Measurements from ENCODE around the gene RAPGEF3. TPM values are rescaled to one million over a fixed set of nuclear protein-coding genes. Genes with fewer than 3 reads are reported as not detected.

RAPGEF3 gene
- total RNA-seq, 1 donor from 2014 or later: 8.4 TPM

DNA sequence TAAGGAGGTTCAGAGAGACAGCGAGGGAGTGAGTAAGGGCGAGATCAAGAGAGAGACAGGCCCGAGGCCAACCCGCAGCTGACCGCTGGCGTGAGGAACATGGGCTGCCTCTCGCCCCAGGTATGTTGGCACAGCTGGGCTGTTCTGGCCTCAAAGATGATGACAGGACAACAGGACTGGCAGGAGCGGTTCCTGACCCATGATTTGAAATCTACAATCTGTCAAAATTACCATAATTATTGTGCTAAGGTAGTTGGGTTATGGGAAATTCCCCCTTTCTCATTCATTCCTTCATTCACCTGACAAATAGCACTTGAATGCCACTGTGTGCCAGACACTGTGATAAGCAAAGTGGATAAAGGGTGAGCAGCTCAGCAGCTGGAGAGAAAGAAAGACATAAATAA is 28.3 kb downstream of the RAPGEF3 start:
- no peak overlapping the region for H3K27ac ChIP-seq (ENCODE audit: low read depth, low read length)
- H3K4me1 ChIP-seq (ENCODE audit: control insufficient read depth in 3 of 3, insufficient read depth in 3 of 3, low read length in 3 of 3): peaks cover 30 to 39% (median 38%) of the 10 kb centered on the region in 3 donors
- peak overlapping the region in 2 of 3 donors; percentile 28 to 34 for H3K9ac ChIP-seq (ENCODE audit: low read depth in 1 of 3, low read length in 3 of 3)
- H3K27me3 ChIP-seq (ENCODE audit: control insufficient read depth in 3 of 3, insufficient read depth in 3 of 3, low read length in 3 of 3): no peaks in the 10 kb centered on the region
- H3K4me3 ChIP-seq (ENCODE audit: low read length in 3 of 3): no peak overlapping the region
- no peaks in the 10 kb centered on the region for H3K36me3 ChIP-seq (ENCODE audit: control insufficient read depth in 3 of 3, insufficient read depth in 3 of 3, low read length in 3 of 3)
- H3K9me3 ChIP-seq (ENCODE audit: control insufficient read depth in 3 of 3, low read length in 3 of 3): no peaks in the 10 kb centered on the region

GRCh38 chr12:47729233-47729632 is 29.4 kb downstream of the RAPGEF3 start:
- H3K27ac ChIP-seq (ENCODE audit: low read depth, low read length): no peak overlapping the region
- no peak overlapping the region for H3K4me3 ChIP-seq (ENCODE audit: low read length in 3 of 3)
- H3K36me3 ChIP-seq (ENCODE audit: control insufficient read depth in 3 of 3, insufficient read depth in 3 of 3, low read length in 3 of 3): no peaks in the 10 kb centered on the region
- no peak overlapping the region for H3K9ac ChIP-seq (ENCODE audit: low read depth in 1 of 3, low read length in 3 of 3)
- H3K9me3 ChIP-seq (ENCODE audit: control insufficient read depth in 3 of 3, low read length in 3 of 3): no peaks in the 10 kb centered on the region
- peaks cover 22 to 29% (median 27%) of the 10 kb centered on the region in 3 donors for H3K4me1 ChIP-seq (ENCODE audit: control insufficient read depth in 3 of 3, insufficient read depth in 3 of 3, low read length in 3 of 3)
- no peaks in the 10 kb centered on the region for H3K27me3 ChIP-seq (ENCODE audit: control insufficient read depth in 3 of 3, insufficient read depth in 3 of 3, low read length in 3 of 3)

DNA sequence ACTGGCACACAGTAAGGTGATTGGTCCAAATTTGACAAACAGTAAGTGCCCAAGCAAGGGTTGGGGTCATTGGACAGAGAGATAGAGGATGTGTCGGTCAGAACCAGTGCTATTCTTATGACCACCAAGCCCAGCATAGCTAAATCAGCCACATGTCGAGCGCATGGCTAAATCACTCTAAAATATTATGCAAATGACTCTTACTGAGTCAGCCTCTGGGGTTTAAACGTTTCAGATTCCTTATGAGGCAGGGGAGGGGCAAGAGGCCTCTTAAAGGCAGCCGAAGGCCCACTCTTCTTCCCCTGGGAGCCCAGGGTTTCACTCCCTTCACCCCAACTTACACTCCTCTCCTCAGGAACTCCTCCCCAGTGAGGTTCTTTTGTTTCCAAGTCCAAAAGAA is 32.8 kb downstream of the RAPGEF3 start:
- H3K4me3 ChIP-seq (ENCODE audit: low read length in 3 of 3): no peak overlapping the region
- H3K27me3 ChIP-seq (ENCODE audit: control insufficient read depth in 3 of 3, insufficient read depth in 3 of 3, low read length in 3 of 3): no peaks in the 10 kb centered on the region
- no peak overlapping the region for H3K9ac ChIP-seq (ENCODE audit: low read depth in 1 of 3, low read length in 3 of 3)
- no peaks in the 10 kb centered on the region for H3K36me3 ChIP-seq (ENCODE audit: control insufficient read depth in 3 of 3, insufficient read depth in 3 of 3, low read length in 3 of 3)
- H3K27ac ChIP-seq (ENCODE audit: low read depth, low read length): no peak overlapping the region
- no peaks in the 10 kb centered on the region for H3K9me3 ChIP-seq (ENCODE audit: control insufficient read depth in 3 of 3, low read length in 3 of 3)
- peaks cover 16 to 20% (median 18%) of the 10 kb centered on the region in 3 donors for H3K4me1 ChIP-seq (ENCODE audit: control insufficient read depth in 3 of 3, insufficient read depth in 3 of 3, low read length in 3 of 3)

DNA sequence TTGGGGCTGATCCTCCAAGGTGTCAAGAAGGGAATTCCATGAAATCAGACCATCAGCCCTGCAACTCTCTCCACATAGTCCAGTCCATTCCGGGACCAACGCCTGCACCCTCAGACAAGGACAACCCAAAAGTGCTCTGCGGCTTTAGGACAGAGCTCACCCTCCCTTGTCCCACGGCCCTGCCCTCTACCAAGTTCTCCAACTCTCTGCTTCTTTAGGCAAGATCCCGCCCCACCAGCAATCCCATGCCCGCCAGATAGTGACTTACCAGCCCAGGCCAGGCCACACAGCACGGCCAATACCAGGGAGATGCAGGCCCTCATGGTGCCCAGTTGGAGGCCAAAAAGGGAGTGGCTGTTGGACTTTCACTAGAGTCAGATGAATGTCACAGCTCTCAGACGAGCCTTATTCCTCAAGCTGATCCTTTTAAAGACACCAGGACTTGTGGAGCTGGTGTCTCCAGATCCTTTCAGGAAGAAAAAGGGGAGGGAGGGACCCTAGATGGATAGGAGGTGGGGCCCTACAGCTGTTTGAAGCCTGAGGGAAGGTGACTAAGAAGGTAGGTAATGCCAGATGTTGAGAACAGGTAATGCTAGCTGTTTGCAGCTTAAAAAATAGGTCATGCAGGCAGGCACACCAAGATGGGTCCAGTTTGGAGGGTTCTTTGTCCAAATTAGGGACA is 33.4 kb downstream of the RAPGEF3 start, which contains the start of gene ENDOU:
Gene ENDOU, minus strand, starts transcription at position 400 of the 682 bp plus-strand sequence. Its CDS starts 77 bp downstream, at position 323.
- Histone ChIP-seq H3K27me3 (ENCODE audit: control insufficient read depth in 3 of 3, insufficient read depth in 3 of 3, low read length in 3 of 3) (no peaks in the 10 kb centered on the region), H3K4me3 (ENCODE audit: low read length in 3 of 3) (no peak within 1 kb of the TSS), H3K27ac (ENCODE audit: low read depth, low read length) (no peak within 1 kb of the TSS), H3K9ac (ENCODE audit: low read depth in 1 of 3, low read length in 3 of 3) (no peak within 1 kb of the TSS), H3K4me1 (ENCODE audit: control insufficient read depth in 3 of 3, insufficient read depth in 3 of 3, low read length in 3 of 3) (peaks cover 10 to 16% (median 14%) of the 10 kb centered on the region in 3 donors), H3K36me3 (ENCODE audit: control insufficient read depth in 3 of 3, insufficient read depth in 3 of 3, low read length in 3 of 3) (no peaks in the 10 kb centered on the region), H3K9me3 (ENCODE audit: control insufficient read depth in 3 of 3, low read length in 3 of 3) (no peaks in the 10 kb centered on the region)

- Histone ChIP-seq H3K4me1 (ENCODE audit: control insufficient read depth in 3 of 3, insufficient read depth in 3 of 3, low read length in 3 of 3) (peaks cover 4 to 14% (median 7%) of the 10 kb centered on the region in 3 donors), H3K9ac (ENCODE audit: low read depth in 1 of 3, low read length in 3 of 3) (no peak overlapping the region), H3K4me3 (ENCODE audit: low read length in 3 of 3) (no peak overlapping the region), H3K27me3 (ENCODE audit: control insufficient read depth in 3 of 3, insufficient read depth in 3 of 3, low read length in 3 of 3) (no peaks in the 10 kb centered on the region), H3K36me3 (ENCODE audit: control insufficient read depth in 3 of 3, insufficient read depth in 3 of 3, low read length in 3 of 3) (peaks cover 0 to 4% (median 2%) of the 10 kb centered on the region in 3 donors), H3K9me3 (ENCODE audit: control insufficient read depth in 3 of 3, low read length in 3 of 3) (no peaks in the 10 kb centered on the region), H3K27ac (ENCODE audit: low read depth, low read length) (no peak overlapping the region)
Measured at GRCh38 chr12:47722941-47723631, 35.6 kb downstream of the RAPGEF3 start.

DNA sequence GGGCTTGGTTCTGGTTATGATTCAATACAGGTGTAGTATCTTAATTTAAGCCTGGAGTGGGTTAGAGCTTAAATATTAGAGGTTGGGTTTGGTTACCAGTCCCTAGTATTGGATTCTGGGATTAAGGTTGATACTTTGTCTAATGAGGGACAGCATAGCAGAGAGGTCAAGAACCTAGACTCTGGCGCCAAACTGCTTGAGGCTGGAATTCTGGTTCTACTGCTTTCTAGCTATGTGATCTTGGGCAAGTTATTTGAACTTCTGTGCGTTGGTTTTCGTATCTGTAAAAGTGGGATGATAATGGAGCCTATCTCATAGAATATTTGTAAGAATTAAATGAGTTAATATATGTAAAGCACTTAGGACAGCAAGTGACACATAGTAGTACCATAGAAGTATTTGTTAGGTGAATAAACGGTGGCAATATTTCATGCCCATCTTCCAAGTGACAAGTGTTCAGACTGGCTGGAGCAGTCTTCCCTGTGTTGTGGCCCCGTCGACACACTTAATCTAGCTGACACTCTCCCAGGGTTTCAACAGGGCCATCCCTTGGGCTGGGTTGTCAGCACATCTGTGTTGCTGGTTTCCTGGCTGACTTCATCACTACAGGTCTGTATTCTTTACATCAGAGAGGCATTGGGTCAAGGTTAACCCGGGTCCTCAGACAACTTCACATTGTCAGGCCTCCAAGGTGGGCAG is 36.4 kb downstream of the RAPGEF3 start:
- Histone ChIP-seq H3K9ac (ENCODE audit: low read depth in 1 of 3, low read length in 3 of 3) (no peak overlapping the region), H3K4me3 (ENCODE audit: low read length in 3 of 3) (no peak overlapping the region), H3K27me3 (ENCODE audit: control insufficient read depth in 3 of 3, insufficient read depth in 3 of 3, low read length in 3 of 3) (no peaks in the 10 kb centered on the region), H3K9me3 (ENCODE audit: control insufficient read depth in 3 of 3, low read length in 3 of 3) (no peaks in the 10 kb centered on the region), H3K36me3 (ENCODE audit: control insufficient read depth in 3 of 3, insufficient read depth in 3 of 3, low read length in 3 of 3) (peaks cover 0 to 4% (median 2%) of the 10 kb centered on the region in 3 donors), H3K4me1 (ENCODE audit: control insufficient read depth in 3 of 3, insufficient read depth in 3 of 3, low read length in 3 of 3) (peaks cover 12 to 22% (median 13%) of the 10 kb centered on the region in 3 donors), H3K27ac (ENCODE audit: low read depth, low read length) (no peak overlapping the region)

- Histone ChIP-seq H3K27ac (ENCODE audit: low read depth, low read length) (no peak overlapping the region), H3K27me3 (ENCODE audit: control insufficient read depth in 3 of 3, insufficient read depth in 3 of 3, low read length in 3 of 3) (no peaks in the 10 kb centered on the region), H3K4me1 (ENCODE audit: control insufficient read depth in 3 of 3, insufficient read depth in 3 of 3, low read length in 3 of 3) (peaks cover 19 to 30% (median 20%) of the 10 kb centered on the region in 3 donors), H3K36me3 (ENCODE audit: control insufficient read depth in 3 of 3, insufficient read depth in 3 of 3, low read length in 3 of 3) (peaks cover 0 to 4% (median 2%) of the 10 kb centered on the region in 3 donors), H3K9ac (ENCODE audit: low read depth in 1 of 3, low read length in 3 of 3) (no peak overlapping the region), H3K4me3 (ENCODE audit: low read length in 3 of 3) (no peak overlapping the region), H3K9me3 (ENCODE audit: control insufficient read depth in 3 of 3, low read length in 3 of 3) (no peaks in the 10 kb centered on the region)
Measured at GRCh38 chr12:47721431-47721973, 37.2 kb downstream of the RAPGEF3 start.

- Histone ChIP-seq H3K9ac (ENCODE audit: low read depth in 1 of 3, low read length in 3 of 3) (no peak overlapping the region), H3K27ac (ENCODE audit: low read depth, low read length) (peak overlapping the region; percentile 83), H3K27me3 (ENCODE audit: control insufficient read depth in 3 of 3, insufficient read depth in 3 of 3, low read length in 3 of 3) (no peaks in the 10 kb centered on the region), H3K9me3 (ENCODE audit: control insufficient read depth in 3 of 3, low read length in 3 of 3) (no peaks in the 10 kb centered on the region), H3K4me3 (ENCODE audit: low read length in 3 of 3) (no peak overlapping the region), H3K4me1 (ENCODE audit: control insufficient read depth in 3 of 3, insufficient read depth in 3 of 3, low read length in 3 of 3) (peaks cover 34 to 43% (median 39%) of the 10 kb centered on the region in 3 donors), H3K36me3 (ENCODE audit: control insufficient read depth in 3 of 3, insufficient read depth in 3 of 3, low read length in 3 of 3) (peaks cover 0 to 4% (median 2%) of the 10 kb centered on the region in 3 donors)
Measured at GRCh38 chr12:47718531-47718930, 40.1 kb downstream of the RAPGEF3 start.

GRCh38 chr12:47717443-47718193 is 41.1 kb downstream of the RAPGEF3 start:
- H3K27me3 ChIP-seq (ENCODE audit: control insufficient read depth in 3 of 3, insufficient read depth in 3 of 3, low read length in 3 of 3): no peaks in the 10 kb centered on the region
- H3K4me3 ChIP-seq (ENCODE audit: low read length in 3 of 3): peak overlapping the region in 1 of 3 donors; percentile 24
- H3K27ac ChIP-seq (ENCODE audit: low read depth, low read length): peak overlapping the region; percentile 83
- H3K4me1 ChIP-seq (ENCODE audit: control insufficient read depth in 3 of 3, insufficient read depth in 3 of 3, low read length in 3 of 3): peaks cover 34 to 43% (median 36%) of the 10 kb centered on the region in 3 donors
- H3K36me3 ChIP-seq (ENCODE audit: control insufficient read depth in 3 of 3, insufficient read depth in 3 of 3, low read length in 3 of 3): peaks cover 0 to 4% (median 2%) of the 10 kb centered on the region in 3 donors
- H3K9ac ChIP-seq (ENCODE audit: low read depth in 1 of 3, low read length in 3 of 3): peak overlapping the region in 2 of 3 donors; percentile 51 to 54
- H3K9me3 ChIP-seq (ENCODE audit: control insufficient read depth in 3 of 3, low read length in 3 of 3): no peaks in the 10 kb centered on the region

Measured in skeletal muscle tissue (tissue), 4 donors.